Central memory CD8-positive, alpha-beta T cell (primary cell): ENCODE measurements around the gene ARHGAP45.
A peak's percentile ranks its signal among the peaks of the same experiment; 100 is the strongest.

Source experiments
- ATAC-seq: fragments of 150-1000 bp; cut with Tn5 transposase; replicated peaks from 2 replicates; pipeline ENCODE4 v1.10.0; 2022; ENCODE audit warnings: mild to moderate bottlenecking, moderate FRiP score, moderate number of reproducible peaks; ENCODE audit not compliant: poor library complexity, severe bottlenecking; ENCODE audit errors: extremely low read depth
- DNase-seq, 2 donors: peaks; one replicate each; pipeline ENCODE4 v3.0.0; 2021; ENCODE audit warnings: low spot score in 2 of 2
- H3K27ac Mint-ChIP-seq: one replicate; pipeline ENCODE4 v1.8.0; 2022; ENCODE audit warnings: low read depth, mild to moderate bottlenecking, moderate library complexity, mixed read lengths
- H3K27me3 Mint-ChIP-seq: one replicate; pipeline ENCODE4 v1.8.0; 2022; ENCODE audit warnings: mixed read lengths
- H3K36me3 Mint-ChIP-seq: one replicate; pipeline ENCODE4 v1.8.0; 2022; ENCODE audit warnings: mild to moderate bottlenecking, moderate library complexity, mixed read lengths; ENCODE audit not compliant: insufficient read depth
- H3K4me1 Mint-ChIP-seq: one replicate; pipeline ENCODE4 v1.8.0; 2022; ENCODE audit warnings: mixed read lengths
- H3K4me3 Mint-ChIP-seq: one replicate; pipeline ENCODE4 v1.8.0; 2022; ENCODE audit warnings: mild to moderate bottlenecking, moderate library complexity, mixed read lengths
- H3K9me3 Mint-ChIP-seq: one replicate; pipeline ENCODE4 v1.8.0; 2022; ENCODE audit warnings: mixed read lengths

The ARHGAP45 gene

GRCh38 chr19:1042689-1043511 is 24.1 kb upstream of the ARHGAP45 start:
- DNase-seq, result no peak
- H3K4me1 Mint-ChIP-seq, result peaks cover 32% of the 10 kb centered on the region
- ATAC-seq, result no peak
- peak overlapping the region; percentile 31 for H3K4me3 Mint-ChIP-seq
- no peaks in the 10 kb centered on the region for H3K27me3 Mint-ChIP-seq
- H3K36me3 Mint-ChIP-seq, result peaks cover 38% of the 10 kb centered on the region
- no peak overlapping the region for H3K27ac Mint-ChIP-seq
- H3K9me3 Mint-ChIP-seq, result no peaks in the 10 kb centered on the region

DNA sequence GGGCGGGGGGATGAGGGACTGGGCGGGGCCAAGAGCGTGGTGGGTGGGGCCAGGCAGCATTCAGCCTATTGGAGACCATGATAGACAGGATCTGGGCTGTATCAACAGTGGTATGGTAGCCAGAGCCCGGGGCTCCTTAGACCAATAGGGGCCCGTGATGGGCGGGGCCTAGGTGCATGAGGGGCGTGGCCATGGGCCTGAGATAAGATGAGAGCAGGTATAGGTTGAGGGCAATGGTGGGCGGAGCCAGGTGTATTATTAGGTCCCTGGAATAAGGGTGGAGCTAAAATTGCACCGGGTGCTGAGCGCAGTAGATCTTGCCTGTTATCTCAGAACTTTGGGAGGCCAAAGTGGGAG is 21.7 kb upstream of the ARHGAP45 start:
- ATAC-seq, result peak; percentile 69
- DNase-seq, result peak in 1 of 2 donors; percentile 70
- Mint-ChIP-seq H3K27ac (peak overlapping the region; percentile 55), H3K4me3 (no peak overlapping the region), H3K36me3 (peaks cover 19% of the 10 kb centered on the region), H3K9me3 (no peaks in the 10 kb centered on the region), H3K4me1 (peaks cover 9% of the 10 kb centered on the region), H3K27me3 (no peaks in the 10 kb centered on the region)

DNA sequence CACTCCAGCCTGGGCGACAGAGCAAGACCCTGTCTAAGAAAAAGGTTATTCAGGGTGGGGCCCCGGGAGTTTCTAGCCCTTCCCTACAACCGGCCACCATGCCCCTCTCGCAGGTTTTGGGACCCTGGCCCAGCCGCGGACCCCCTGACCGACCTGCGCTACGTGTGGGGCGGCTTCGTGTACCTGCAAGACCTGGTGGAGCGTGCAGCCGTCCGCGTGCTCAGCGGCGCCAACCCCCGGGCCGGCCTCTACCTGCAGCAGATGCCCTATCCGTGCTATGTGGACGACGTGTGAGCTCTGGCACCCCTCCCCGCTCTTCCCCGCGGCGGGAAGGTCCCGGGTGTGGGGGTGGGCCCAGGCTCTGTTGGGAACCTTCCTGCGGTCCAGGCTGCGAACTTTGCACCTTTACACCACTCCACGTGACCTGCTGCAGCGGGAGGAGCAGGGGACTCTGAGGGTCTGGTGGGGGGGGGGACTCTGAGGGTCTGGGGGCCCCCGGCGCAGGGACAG is 20.8 kb upstream of the ARHGAP45 start:
- ATAC-seq (no peak), DNase-seq (no peak)
- Mint-ChIP-seq H3K27me3 (no peaks in the 10 kb centered on the region), H3K4me3 (no peak overlapping the region), H3K27ac (no peak overlapping the region), H3K36me3 (peaks cover 18% of the 10 kb centered on the region), H3K9me3 (no peaks in the 10 kb centered on the region), H3K4me1 (peaks cover 8% of the 10 kb centered on the region)

- Mint-ChIP-seq H3K4me1 (peaks cover 10% of the 10 kb centered on the region), H3K4me3 (no peak overlapping the region), H3K27ac (no peak overlapping the region), H3K9me3 (no peaks in the 10 kb centered on the region), H3K27me3 (no peaks in the 10 kb centered on the region), H3K36me3 (peaks cover 18% of the 10 kb centered on the region)
- ATAC-seq, result no peak
- DNase-seq, result no peak
Measured at GRCh38 chr19:1046836-1047695, 19.9 kb upstream of the ARHGAP45 start.

DNA sequence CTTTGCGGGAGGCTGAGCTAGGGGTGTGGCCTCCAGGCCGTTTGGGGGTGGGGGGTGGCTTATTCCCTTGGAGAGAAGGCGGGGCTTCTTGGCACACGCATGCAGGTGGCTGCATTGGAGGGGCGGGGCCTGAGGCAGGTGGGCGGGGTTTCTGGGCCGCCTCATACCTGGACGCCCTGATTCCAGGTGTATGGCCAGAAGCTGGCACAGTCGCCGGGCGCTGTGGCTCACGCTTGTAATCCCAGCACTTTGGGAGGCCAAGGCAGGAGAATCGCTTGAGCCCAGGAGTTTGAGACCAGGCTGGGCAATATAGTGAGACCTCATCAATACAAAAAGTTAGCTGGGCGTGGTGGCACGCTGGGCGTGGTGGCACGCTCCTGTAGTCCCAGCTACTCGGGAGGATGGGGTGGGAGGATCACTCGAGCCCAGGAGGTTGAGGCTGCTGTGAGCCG is 19.2 kb upstream of the ARHGAP45 start:
- Mint-ChIP-seq H3K36me3 (peaks cover 18% of the 10 kb centered on the region), H3K9me3 (no peaks in the 10 kb centered on the region), H3K27me3 (no peaks in the 10 kb centered on the region), H3K27ac (no peak overlapping the region), H3K4me3 (no peak overlapping the region), H3K4me1 (peaks cover 10% of the 10 kb centered on the region)
- DNase-seq (no peak), ATAC-seq (no peak)

GRCh38 chr19:1049106-1049505 is 17.9 kb upstream of the ARHGAP45 start:
- Mint-ChIP-seq H3K36me3 (peaks cover 14% of the 10 kb centered on the region), H3K4me3 (no peak overlapping the region), H3K27me3 (no peaks in the 10 kb centered on the region), H3K9me3 (no peaks in the 10 kb centered on the region), H3K4me1 (peaks cover 10% of the 10 kb centered on the region), H3K27ac (no peak overlapping the region)
- ATAC-seq, result no peak
- no peak for DNase-seq

DNA sequence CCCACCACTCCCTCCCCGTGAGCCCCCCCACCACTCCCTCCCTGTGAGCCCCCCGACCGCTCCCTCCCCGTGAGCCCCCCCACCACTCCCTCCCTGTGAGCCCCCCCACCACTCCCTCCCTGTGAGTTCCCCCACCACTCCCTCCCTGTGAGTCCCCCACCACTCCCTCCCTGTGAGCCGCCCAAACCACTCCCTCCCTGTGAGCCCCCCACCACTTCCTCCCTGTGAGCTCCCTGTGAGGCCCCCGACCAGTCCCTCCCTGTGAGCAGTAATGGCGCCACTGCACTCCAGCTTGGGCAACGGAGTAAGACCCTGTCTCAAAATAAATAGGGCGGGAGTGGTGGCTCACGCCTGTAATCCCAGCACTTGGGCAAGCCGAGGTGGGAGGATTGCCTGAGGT is 17.2 kb upstream of the ARHGAP45 start:
- peaks cover 10% of the 10 kb centered on the region for H3K4me1 Mint-ChIP-seq
- H3K36me3 Mint-ChIP-seq, result peaks cover 14% of the 10 kb centered on the region
- DNase-seq (no peak), ATAC-seq (no peak)
- H3K4me3 Mint-ChIP-seq, result no peak overlapping the region
- no peak overlapping the region for H3K27ac Mint-ChIP-seq
- no peaks in the 10 kb centered on the region for H3K27me3 Mint-ChIP-seq
- no peaks in the 10 kb centered on the region for H3K9me3 Mint-ChIP-seq

DNA sequence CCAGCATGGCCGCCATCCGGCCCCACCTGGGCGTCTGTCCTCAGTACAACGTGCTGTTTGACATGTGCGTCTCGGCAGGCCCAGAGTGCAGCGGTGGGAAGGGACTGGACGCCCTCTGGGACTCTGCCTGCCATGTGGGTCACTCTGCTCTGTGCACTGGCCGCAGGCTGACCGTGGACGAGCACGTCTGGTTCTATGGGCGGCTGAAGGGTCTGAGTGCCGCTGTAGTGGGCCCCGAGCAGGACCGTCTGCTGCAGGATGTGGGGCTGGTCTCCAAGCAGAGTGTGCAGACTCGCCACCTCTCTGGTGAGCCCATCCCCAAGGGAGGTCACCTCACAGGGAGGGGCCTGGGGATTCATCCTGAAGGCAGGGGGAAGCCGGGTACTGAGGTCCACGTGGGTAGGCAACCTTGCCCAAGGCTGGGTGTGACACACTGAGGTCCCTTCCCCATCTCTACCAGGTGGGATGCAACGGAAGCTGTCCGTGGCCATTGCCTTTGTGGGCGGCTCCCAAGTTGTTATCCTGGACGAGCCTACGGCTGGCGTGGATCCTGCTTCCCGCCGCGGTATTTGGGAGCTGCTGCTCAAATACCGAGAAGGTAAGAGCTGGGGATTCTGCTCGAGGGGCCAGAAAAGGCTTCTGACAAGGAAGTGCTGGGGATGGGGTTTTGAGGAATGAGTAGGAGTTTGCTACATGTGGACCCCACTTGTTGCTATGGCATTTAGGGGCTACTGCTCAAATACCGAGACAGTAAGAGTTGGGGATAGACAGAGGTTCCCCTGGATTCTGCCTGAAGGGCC is 15.8 kb upstream of the ARHGAP45 start:
- ATAC-seq, result no peak
- Mint-ChIP-seq H3K9me3 (no peaks in the 10 kb centered on the region), H3K36me3 (peaks cover 17% of the 10 kb centered on the region), H3K4me3 (no peak overlapping the region), H3K27me3 (no peaks in the 10 kb centered on the region), H3K27ac (peak overlapping the region; percentile 78), H3K4me1 (peaks cover 7% of the 10 kb centered on the region)
- no peak for DNase-seq

DNA sequence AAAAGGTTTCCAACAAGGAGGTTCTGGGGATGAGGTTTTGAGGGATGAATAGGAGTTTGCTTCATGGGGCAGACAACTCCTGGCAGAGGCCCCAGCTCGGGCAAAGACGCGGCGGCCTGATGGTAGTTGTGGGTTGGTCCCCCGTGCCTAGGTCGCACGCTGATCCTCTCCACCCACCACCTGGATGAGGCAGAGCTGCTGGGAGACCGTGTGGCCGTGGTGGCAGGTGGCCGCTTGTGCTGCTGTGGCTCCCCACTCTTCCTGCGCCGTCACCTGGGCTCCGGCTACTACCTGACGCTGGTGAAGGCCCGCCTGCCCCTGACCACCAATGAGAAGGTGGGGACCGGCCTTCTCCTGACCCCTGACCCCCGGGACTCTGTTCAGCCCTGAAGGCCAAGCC is 15.2 kb upstream of the ARHGAP45 start:
- DNase-seq (no peak), ATAC-seq (no peak)
- Mint-ChIP-seq H3K4me3 (no peak overlapping the region), H3K27me3 (no peaks in the 10 kb centered on the region), H3K4me1 (peaks cover 13% of the 10 kb centered on the region), H3K27ac (peak overlapping the region; percentile 78), H3K36me3 (peaks cover 18% of the 10 kb centered on the region), H3K9me3 (no peaks in the 10 kb centered on the region)

DNA sequence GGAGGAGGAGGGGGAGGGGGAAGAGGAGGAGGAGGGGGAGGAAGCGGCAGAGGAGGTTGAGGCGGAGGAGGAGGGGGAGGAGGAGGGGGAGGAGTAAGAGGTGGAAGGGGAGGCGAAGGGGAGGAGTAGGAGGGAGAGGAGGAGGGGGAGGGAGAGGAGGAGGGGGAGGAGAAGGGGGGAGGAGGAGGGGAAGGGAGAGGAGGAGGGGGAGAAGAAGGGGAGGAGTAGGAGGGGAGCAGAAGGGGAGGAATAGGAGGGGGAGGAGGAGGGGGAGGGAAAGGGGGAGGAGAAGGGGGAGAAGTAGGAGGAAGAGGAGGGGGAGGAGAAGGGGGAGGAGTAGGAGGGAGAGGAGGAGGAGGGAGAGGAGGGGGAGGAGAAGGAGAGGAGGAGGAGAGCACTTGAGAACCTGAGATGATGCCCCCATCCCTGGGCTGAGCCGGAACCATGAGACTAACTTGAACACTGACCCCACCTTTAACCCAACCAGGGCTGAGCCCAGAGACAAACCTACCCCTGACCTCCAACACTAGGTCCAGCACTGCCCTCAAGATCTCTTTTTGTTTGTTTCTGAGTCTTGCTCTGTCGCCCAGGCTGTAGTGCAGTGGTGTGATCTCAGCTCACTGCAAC is 14.5 kb upstream of the ARHGAP45 start:
- no peak overlapping the region for H3K4me3 Mint-ChIP-seq
- ATAC-seq (no peak), DNase-seq (no peak)
- no peaks in the 10 kb centered on the region for H3K9me3 Mint-ChIP-seq
- H3K27me3 Mint-ChIP-seq, result no peaks in the 10 kb centered on the region
- H3K27ac Mint-ChIP-seq, result no peak overlapping the region
- peaks cover 22% of the 10 kb centered on the region for H3K36me3 Mint-ChIP-seq
- peaks cover 18% of the 10 kb centered on the region for H3K4me1 Mint-ChIP-seq

DNA sequence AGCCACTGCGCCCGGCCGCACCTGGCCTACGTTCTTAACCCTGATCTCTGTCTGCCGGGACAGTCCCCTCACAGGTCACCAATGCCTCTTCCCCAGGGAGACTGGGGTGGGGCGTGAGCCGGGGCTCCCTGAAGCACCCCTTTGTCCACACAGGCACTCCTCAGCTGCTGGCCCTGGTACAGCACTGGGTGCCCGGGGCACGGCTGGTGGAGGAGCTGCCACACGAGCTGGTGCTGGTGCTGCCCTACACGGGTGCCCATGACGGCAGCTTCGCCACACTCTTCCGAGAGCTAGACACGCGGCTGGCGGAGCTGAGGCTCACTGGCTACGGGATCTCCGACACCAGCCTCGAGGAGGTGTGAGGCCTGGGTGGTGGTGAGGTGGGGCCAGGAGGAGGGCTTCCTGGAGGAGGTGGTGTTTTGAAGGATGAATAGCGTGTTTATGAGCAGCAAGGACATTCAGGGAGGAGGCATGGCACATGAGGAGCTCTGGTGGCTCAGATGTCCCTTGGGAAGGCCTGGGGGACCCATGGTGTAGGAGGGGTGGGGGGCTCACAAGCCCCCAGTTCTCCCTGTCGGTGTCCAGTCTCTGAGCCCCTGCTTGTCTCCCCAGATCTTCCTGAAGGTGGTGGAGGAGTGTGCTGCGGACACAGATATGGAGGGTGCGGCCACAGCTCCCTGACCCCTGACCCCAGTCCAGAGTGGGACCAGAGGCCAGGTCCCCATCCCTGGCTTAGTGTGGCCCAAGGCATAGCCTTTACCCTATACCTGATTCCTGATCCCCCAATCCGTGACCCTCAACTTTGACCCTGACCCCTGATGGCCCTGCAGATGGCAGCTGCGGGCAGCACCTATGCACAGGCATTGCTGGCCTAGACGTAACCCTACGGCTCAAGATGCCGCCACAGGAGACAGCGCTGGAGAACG is 13.5 kb upstream of the ARHGAP45 start:
- H3K36me3 Mint-ChIP-seq, result peaks cover 22% of the 10 kb centered on the region
- peaks cover 28% of the 10 kb centered on the region for H3K4me1 Mint-ChIP-seq
- no peaks in the 10 kb centered on the region for H3K9me3 Mint-ChIP-seq
- H3K27ac Mint-ChIP-seq, result no peak overlapping the region
- DNase-seq (no peak), ATAC-seq (no peak)
- no peak overlapping the region for H3K4me3 Mint-ChIP-seq
- H3K27me3 Mint-ChIP-seq, result no peaks in the 10 kb centered on the region
